ENCODE results near the gene OR6C70.

GRCh38 chr12:55470088-55470829 is at the start of gene OR6C70:
- TF ChIP-seq JUND (IDR thresholded peaks at IDR 0.05) (no peak), YY1 (IDR thresholded peaks at IDR 0.05; ENCODE audit: low read depth) (no peak), CTCF (IDR thresholded peaks at IDR 0.05) (no peak), FOSL2 (IDR thresholded peaks at IDR 0.05; ENCODE audit: borderline replicate concordance, low read depth) (no peak), POLR2AphosphoS5 (IDR thresholded peaks at IDR 0.05; ENCODE audit: low read depth, low read length) (no peak)

All from SK-N-SH (cell line).